RKO (cell line): Measurements from ENCODE around the gene SMARCA2.
A peak's percentile ranks its signal among the peaks of the same experiment; 100 is the strongest.

Experiments used
- DNase-seq: peaks from one replicate; pipeline ENCODE4 v3.0.0-alpha.2; 2016; ENCODE audit warnings: low spot score

SMARCA2 gene

DNA sequence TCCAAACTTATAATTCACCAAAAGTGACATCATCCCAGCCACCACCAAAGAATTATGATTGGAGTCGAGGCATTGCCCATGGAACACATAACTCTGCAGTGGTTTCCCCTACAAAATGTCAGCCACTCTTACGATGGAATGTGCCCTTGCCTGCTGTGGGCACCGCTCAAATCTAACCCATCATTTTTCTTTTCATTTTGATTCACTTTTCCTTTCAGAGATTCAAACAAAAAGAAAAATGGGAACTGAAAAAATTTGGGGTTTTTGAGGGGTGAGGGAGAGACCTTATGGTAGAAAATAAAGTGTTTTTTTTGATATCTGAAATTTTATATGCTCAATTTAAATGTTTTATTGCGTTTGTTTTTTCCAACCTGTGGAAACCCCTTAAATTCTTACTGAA is 28.1 kb downstream of the SMARCA2 start:
- no peak for DNase-seq

DNA sequence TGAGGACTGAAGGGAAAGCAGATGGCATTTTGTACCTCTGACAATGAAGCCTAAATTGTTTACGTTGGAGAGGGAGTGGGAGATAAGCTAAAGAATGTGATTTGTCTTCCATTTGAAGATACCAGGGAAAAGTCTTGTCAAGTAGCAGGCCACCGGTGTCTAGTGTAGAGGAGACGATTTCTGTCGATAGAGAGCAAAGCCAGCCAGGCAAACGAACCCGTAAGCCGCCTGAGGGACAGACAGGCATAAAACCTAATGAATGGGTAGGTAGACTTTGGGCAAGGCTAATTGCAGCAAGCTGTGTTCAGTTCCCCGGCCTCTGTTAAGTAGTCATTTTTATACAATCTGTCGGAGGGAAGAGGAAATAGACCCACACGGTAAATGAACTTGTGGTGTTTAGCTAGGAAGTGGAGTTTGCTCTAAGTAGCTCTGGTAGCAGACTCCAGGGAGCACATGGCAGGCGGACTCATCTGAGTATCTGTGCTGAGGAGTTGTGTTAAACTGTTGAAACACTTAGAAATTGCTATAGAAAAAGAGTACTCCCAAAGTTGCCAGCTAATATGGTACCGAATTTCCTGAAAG is 28.8 kb downstream of the SMARCA2 start:
- DNase-seq = no peak

DNA sequence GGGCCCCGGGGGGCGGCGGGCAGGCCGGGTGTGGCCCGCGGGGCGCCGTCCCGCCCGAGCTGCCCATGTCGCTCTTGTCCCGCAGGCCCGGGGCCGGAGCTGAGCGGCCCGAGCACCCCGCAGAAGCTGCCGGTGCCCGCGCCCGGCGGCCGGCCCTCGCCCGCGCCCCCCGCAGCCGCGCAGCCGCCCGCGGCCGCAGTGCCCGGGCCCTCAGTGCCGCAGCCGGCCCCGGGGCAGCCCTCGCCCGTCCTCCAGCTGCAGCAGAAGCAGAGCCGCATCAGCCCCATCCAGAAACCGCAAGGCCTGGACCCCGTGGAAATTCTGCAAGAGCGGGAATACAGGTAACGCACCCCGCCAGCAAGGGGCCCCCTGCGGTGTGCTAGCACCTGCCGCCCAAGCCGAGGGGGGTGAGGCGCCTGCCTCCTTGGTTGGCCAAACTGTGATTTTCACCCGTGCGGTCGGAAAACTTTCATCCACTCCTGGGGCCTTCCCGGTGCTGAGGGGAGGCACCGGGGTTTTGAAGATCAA is 32.1 kb downstream of the SMARCA2 start:
- no peak for DNase-seq

DNA sequence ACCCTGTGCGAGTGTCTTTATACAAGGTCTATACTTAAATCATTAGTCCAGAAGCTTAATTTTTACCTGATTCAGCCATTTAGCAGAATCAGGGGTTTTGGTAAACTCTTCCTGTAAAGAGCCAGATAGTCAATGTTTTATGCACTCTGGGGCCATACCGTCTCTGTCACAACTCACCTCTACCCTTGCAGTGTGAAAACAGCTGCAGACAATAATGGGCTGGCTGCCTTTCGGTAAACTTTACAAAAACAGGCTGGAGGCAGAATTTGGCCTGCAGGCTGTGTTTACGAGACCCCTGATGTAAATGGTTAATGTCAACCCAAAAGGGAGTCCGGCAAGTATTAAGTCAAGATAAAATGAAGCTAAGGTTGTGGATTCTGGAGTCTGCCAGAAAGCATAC is 32.8 kb downstream of the SMARCA2 start:
- no peak for DNase-seq

DNA sequence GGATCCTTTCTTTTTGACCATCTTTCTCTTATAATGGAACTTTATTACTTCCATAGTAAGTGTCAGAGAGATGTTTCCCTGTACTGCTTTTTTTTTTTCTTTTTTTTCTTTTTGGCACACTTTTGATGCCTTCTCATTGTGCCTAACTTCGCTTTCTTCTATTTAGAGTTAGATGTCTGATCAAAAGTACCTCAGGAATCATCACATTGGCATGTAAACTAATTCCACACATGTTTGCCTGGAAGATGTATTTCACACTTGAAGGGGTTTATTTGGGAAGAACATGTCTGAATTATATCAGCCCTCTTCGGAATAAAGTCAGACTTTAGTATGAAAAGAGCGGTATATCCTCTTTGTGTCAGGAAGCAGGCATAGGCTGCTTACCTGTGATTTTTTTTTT is 35.1 kb downstream of the SMARCA2 start:
- DNase-seq = no peak

DNA sequence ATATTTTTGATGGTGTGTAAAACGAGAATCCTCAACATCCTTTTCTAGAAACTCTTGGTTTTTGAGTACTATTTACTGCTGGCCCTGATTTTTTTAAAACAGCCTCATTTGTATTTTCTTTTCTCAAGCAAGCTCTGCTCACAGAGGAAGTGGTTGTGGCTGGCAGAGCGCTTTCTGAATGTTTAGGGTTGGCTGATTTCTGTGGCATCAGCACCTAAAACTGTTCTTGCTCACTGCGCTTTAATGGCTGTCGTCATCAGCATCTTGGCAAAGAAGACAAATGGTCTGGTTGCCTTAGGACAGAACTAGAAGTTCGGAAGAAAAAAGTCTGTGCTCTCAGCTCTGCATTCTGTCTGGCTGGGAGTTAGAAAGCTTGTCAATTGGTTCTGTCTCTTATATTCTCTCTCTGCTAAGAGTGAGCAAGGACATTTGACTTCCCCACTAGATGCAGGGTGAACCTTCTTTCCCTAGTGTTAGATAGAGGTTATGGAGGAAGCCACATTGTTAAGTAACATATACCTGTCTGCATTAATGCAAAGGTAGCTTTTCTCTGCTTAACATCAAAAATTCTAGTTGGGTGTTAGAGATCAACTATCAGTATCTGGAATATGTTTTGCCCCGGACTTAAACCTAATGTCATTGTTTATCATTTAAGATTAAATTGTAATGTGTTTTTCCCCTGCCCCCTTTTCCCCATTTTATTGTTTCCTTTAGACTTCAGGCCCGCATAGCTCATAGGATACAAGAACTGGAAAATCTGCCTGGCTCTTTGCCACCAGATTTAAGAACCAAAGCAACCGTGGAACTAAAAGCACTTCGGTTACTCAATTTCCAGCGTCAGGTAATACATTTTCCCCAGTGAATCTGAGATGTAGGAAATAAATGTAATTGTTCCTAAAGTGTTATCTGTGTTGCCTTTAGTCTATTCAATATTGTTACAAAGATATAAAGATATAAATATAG is 39.0 kb downstream of the SMARCA2 start:
- no peak for DNase-seq

DNA sequence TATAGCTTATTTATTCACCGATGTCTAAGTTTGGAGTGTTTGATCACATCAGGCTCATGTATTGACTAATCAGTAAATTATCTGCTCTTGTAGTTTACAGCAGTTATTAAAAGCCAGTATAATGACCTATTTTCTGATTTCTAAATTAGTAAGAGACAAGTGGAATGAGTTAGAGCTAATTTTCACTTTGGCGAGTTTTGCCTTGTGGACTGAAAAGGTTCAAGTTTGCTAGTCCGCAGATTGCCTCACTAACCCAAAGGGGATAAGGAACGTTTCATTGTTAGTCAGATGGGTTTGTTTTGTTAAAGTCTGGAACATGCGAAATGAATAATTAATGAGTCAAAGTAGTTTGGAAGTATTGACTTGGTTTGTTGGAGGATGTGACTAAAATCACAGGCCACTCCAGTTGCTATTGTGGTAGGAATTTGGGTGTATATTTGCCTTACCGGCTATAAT is 40.1 kb downstream of the SMARCA2 start:
- peak; percentile 21 for DNase-seq

DNA sequence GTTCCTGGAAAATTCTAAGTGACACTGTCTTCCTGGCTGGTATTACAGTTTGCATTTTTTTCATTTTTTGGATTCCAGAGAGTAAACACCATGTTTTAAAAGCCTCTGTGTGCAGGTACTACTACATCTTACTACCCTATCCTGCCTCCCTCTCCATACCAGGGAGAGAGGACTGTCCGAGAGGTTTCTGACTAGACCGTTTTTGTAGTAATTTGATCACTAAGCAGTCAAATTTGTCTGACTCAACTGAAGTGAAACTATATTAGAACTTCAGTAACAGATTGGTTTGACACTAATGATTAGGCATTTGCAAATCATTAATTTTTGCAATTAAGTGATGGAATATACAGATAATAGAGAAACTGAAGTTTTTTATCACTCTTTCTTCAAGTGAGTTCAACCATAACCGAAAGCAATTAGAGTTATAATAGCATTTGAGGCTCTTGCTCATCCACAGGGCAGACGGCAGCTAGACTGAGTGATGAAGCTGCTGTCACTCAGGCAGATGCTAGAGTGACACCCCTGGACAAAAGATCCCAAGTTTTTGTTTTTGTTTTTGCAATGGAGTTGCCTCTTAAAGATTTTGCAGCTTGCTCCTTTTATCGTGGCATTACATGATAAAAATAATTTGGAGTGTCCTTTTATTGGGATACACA is 44.3 kb downstream of the SMARCA2 start:
- no peak for DNase-seq

DNA sequence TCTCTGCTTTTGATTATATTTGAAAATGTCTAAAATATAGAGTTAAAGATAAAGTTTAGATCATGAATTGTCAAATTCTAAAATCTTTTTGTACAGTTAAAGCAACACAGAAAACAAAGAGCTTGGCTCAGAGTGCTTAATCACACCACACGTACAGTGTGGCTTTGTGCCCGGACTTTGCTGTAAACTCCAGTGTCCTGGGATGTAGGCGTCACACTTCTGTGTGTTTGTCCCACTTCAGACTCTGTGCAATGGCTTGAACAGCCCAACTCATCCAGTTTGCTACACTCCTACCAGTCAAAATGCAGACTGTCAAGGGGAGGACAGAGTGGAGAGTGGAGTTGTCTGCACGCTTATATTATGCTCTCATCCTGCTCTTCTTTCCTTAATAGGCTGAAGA is 45.3 kb downstream of the SMARCA2 start:
- no peak for DNase-seq

DNA sequence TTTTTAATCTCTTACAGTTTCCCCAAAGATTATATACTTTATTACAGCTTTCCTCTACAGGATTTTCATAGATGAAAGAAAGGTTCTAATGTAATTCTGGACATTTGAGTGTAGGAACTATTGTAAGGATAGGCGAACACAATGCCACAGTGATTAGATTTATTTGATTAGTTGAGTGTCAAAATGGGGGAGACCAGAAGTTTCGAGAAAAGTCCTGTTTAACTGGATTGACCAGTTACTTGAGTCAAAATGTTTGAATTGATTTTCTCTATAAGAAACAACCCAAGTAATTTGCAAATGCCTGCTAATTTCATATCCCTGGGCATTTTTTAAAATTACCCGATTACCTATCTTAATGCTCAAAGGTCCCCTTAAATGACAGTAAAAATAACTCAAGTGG is 50.6 kb downstream of the SMARCA2 start:
- DNase-seq = no peak

DNA sequence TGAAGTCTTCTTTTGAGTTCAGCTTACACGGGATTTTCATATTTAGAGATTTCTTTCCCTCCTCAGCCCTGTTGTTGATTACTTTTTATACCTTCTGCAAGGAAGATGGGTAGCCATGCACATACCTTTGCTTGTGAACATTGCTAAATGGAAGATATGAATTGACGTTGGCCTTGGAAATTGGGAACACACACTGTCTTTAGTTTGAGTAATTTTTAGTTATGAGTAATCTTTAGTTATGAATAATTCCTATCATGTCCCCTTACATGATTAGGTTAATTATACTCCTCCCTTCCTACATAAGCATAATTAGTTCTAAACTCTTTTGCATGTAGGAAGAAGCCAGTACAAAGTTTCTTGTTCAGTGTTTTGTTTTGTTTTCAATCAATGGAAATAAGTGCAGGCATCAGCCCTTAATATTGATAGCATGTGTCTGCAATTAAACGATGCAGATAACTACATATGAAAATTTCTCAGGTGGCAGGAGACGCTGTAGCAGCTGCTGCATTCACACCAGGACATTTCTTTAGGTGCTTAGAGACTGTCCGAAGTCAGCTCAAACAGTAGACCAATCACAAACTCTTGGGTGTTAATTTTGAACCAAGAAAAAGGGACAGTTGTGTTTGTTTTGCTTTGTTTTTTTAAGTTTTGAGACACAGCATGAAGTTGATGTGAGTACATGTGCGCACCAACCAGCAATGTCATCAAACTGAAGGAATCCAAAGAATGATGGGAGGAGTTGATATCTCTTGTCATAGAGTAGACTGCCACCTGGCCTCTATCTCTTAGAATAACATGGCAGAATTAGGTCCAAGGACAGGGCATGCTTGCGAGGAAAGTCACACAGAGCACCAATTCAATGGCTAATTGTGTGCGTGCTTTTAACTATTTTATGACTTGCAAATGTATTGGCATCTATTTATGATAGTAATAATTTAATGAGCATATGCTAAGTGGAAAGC is 51.4 kb downstream of the SMARCA2 start:
- DNase-seq = no peak

DNA sequence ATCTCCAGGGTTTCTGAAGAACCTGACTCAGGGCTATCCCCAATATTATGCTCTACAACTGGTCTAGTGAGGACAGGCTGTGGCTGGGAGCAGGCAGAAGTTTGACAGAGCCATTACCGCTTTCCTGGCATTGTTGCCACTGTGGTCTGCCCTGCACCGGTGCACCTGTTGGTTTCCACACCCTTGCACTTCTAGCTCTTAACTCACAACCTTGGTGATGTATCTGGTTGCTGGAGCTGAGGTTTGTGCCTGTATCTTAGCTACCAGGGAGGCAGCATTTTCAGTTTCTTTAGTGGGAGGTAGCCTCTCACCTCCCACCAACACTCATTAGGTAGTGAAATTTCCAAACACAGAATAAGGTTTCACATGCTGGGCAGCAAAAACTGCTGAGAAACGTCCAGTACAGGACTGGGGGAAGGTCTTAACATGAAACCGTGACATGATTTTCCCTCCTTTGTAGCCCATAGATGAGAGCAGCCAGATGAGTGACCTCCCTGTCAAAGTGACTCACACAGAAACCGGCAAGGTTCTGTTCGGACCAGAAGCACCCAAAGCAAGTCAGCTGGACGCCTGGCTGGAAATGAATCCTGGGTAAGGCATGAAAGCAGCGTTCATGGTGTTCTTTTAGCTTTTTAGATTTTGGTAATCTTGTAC is 57.7 kb downstream of the SMARCA2 start:
- DNase-seq = no peak

DNA sequence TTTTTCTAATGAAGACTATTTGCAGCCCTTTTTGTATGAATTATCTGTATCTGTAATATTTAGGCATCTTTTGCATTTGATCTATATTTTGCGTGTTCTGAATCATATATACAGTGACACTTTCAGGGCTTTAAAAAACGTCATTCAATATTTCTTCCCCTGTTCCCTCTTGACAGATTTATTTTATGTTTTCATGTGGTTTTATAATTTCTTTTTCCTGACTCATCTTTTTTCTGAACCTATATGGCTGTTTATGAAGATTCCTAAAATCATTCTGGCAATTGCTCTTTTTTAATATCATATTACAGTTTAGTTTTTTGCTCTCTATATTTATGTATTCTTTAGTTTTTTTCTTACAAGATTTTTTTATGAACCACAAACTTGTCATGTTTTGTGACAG is 67.6 kb downstream of the SMARCA2 start:
- no peak for DNase-seq

DNA sequence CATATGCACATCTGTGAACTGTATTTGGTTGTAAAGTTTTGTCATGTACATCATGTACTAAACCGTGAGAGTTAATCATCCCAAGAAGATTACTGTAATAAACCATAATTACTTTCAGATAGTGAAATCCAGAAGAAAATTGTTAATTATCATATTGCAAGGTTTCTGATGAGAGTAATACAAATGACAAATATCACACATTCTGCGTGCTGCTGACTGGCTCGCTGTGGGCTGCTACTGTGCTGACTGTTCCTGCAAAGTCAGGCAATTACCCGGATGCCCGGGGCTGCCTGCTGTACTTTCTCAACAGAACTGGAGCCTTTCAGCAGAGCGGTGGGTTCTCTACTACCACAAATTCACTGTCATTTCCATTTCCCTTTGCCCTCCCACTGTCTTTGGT is 68.3 kb downstream of the SMARCA2 start:
- no peak for DNase-seq

DNA sequence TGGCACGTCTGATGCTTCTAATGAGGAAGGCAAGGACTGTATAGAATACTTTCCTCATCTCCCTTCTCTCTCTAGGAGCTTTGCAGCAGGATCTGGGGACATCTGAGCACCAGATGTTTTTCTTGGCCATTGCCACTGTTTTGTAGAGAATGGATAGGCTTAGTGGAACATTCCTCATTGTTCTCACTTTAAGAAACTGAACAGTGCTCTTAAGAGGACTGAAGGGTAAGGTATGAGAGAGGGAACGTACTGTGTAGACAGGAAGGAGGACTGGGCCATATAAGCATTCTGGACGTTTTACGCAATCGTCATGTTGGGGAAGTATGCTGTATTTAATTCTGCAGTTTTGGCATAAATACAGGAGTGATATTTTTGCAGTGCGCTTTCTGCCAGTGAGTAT is 70.6 kb downstream of the SMARCA2 start:
- DNase-seq = no peak

DNA sequence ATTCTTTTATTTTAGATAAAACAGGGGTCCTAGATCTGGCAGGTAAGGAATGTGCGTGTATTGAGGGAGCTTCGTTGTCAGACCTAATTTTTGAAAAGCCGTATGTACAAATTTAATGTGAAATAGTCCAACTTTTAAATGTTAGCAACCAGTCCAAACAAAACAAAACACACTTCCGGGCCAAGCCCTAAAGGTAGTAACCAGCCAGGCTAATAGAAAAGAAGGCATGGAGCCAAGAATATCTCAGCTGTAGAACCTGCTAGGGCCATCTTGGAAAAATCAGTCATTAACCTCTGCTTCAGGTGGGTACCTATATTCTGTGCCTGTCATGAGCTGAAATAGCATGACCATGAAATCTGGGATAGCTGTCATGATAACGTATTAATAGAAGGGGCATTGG is 71.0 kb downstream of the SMARCA2 start:
- no peak for DNase-seq

DNA sequence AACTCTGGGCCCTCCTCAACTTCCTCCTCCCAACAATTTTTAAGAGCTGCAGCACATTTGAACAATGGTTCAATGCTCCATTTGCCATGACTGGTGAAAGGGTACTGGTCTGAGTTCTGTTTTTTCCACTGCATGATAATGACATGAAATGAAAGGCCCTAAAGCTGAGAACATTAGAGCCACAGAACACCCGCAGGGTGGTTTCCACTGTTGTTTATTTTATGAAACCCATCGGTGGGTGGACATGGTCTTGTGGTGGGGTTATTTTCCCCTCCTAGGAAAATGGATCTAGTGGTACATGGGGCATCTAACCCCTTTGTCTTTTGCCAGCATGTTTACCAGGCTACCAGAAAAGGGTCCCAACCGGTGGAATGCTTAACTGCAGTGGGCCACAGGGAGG is 71.8 kb downstream of the SMARCA2 start:
- DNase-seq = no peak

DNA sequence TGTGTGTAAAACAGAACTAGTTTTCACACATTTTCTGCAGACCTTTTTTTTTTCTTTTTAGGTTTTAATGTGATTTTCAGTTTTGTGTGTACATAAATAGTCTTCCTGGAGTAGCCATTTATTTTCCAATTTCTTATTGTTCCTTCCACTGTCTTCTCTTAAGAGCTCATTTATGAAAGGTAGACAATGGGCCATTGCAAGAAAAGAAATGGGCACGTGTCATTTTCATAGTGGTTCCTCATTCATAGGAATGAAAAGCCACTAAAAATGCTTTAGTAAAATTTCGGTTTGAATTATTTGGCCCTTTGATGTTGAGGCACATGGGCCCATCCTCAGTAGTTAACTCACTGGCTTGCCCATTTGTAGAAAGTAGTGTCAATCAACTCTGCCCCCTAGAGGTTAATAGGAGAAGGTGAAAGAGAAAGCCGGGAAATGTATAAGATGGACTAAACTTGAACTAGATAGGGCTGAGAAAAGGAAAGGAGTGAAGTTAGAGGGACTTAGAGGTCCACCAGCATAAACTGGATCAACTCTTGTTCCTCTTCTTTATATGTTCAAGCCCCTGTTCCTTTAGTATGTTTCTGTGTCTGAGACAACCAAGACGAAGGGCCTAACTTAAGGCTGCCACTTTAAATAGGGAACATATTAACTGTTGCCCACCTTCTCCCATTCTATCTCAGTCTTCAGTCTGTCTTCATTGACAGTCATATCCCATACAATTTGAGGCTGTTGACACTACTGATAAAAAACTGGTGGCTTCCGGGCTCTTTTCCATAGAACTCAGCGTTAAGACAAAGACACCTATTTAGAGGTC is 72.6 kb downstream of the SMARCA2 start:
- DNase-seq = peak; percentile 67

DNA sequence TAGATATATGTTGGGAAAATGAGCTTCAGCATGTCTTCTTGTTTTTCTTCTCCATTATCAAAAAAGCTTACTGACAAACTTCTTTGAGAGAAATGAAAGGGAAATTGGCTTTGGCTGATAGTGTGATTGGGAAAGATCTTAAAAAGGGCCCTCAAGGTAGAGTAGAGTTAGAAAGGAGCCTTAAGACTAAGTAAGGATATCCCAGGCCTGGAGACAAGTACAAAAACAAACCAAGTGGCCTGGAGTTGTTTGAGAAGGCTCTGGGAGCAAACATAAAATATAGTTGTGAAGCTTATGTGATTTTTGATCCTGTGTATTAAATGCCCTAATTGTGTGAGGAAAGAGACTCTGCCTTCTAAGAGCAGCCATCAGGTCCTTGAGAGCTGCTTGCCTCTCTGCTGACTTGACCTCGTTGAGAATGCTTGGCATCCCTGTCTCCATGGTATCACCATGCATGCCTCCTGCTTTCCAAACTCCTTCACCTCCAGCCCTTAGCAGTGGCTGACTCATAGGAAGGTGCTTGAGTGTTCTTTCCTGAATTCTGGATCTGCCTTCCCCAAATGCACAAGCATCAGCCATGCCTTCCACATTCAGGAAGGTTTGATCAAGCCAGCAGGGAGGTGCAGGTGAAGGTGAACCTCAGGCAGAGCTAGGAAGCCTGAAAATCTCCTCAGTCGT is 78.9 kb downstream of the SMARCA2 start:
- DNase-seq = no peak
